ENCODE data around the gene CLDN3.

CLDN3 gene

GRCh38 chr7:73770860-73771670 is 995 bp upstream of the CLDN3 start:
- DNase-seq = no peak

GRCh38 chr7:73769481-73770001 is 529 bp downstream of the CLDN3 start:
- DNase-seq = no peak

GRCh38 chr7:73768641-73769480 is 1.2 kb downstream of the CLDN3 start:
- DNase-seq = no peak

GRCh38 chr7:73766556-73767229 is 3.4 kb downstream of the CLDN3 start:
- no peak for DNase-seq

GRCh38 chr7:73762659-73762999 is 7.4 kb downstream of the CLDN3 start:
- DNase-seq = no peak

GRCh38 chr7:73761854-73762658 is 8.0 kb downstream of the CLDN3 start:
- no peak for DNase-seq

GRCh38 chr7:73758581-73759138 is 11.4 kb downstream of the CLDN3 start:
- no peak for DNase-seq

GRCh38 chr7:73749931-73750776 is 19.9 kb downstream of the CLDN3 start:
- DNase-seq = peak; percentile 93

GRCh38 chr7:73746378-73746777 is 23.7 kb downstream of the CLDN3 start:
- no peak for DNase-seq

GRCh38 chr7:73742753-73743641 is 27.1 kb downstream of the CLDN3 start:
- no peak for DNase-seq

- DNase-seq = no peak
Observed at GRCh38 chr7:73742338-73742752, 27.7 kb downstream of the CLDN3 start.

GRCh38 chr7:73741600-73741999 is 28.5 kb downstream of the CLDN3 start:
- DNase-seq = no peak

GRCh38 chr7:73740771-73741170 is 29.3 kb downstream of the CLDN3 start:
- no peak for DNase-seq

- no peak for DNase-seq
Observed at GRCh38 chr7:73740212-73740611, 29.9 kb downstream of the CLDN3 start.

- no peak for DNase-seq
Observed at GRCh38 chr7:73739387-73739767, 30.7 kb downstream of the CLDN3 start.

- peak; percentile 90 for DNase-seq
Observed at GRCh38 chr7:73738612-73739386, 31.3 kb downstream of the CLDN3 start, which contains the start of gene ABHD11. TSS of gene ABHD11 (minus strand) at chr7:73738802. CDS start at chr7:73738770, 32 bp downstream.

GRCh38 chr7:73738220-73738611 is 31.9 kb downstream of the CLDN3 start:
- peak; percentile 40 for DNase-seq

GRCh38 chr7:73737491-73738219 is 32.4 kb downstream of the CLDN3 start:
- no peak for DNase-seq

Data from MV-4-11 (cell line).